ENCODE measurements around the gene DENR. TPM values are rescaled to one million over a fixed set of nuclear protein-coding genes. Genes with fewer than 3 reads are reported as not detected.

DENR gene
- total RNA-seq, 1 experiment from 2014 or later, result 66.6 TPM

DNA sequence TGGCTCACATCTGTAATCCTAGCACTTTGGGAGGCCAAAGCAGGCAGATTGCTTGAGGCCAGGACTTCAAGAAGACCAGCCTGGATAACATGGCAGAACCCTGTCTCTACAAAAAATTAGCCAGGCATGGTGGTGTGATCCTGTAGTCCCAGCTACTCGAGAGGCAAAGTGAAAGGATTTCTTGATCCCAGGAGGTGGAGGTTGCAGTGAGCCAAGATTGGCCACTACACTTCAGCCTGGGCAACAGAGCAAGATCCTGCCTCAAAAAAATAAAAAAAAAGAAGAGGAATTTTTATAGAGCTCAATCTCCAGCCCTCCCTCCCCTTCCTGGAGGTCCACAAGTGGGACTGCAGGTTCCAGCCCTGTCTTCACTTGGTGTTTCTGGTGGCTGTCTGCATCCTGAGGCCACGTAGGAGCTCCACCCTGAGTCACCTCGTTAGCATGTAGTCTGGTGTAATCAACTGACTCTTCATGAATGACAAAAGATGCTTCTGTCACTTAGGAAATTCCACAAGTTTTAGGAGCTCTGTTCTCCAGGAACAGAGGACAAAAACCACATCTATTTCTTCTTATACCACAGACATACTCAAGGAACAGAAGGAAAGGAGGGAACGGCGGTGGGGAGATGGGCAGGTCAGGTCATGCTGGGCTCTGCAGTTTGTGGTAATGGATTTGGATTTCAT is 37.9 kb downstream of the DENR start:
- no peaks in the 10 kb centered on the region for H3K9me2 ChIP-seq (ENCODE audit: insufficient read depth)
- H3K4me1 ChIP-seq (replicated peaks; ENCODE audit: insufficient read depth), result no peaks in the 10 kb centered on the region
- no peak overlapping the region for H2AFZ ChIP-seq
- no peak for TF ChIP-seq CTCF (conservative IDR thresholded peaks at IDR 0.05)
- no peak for TF ChIP-seq EZH2 (IDR thresholded peaks at IDR 0.05; ENCODE audit: low read depth)
- 0 out of 2 replicates have a peak, but pooled peaks cover 5% of the 10 kb centered on the region for H3F3A ChIP-seq (ENCODE audit: insufficient read depth, low read depth)
- H3K4me2 ChIP-seq, result no peak overlapping the region
- DNase-seq, result peak in 1 of 2 experiments; percentile 41
- no peaks in the 10 kb centered on the region for H3K36me3 ChIP-seq (ENCODE audit: low read depth)
- CTCF ChIA-PET, result interaction anchor here (0.6 to 0.7 kb wide), 2 partner anchors 28 to 179 kb away, joined by 4 to 7 read pairs; no protein-coding TSS in a partner anchor
- no TSS peak for BruUV-seq (replicated peaks)
- no peaks in the 10 kb centered on the region for H3K27me3 ChIP-seq (ENCODE audit: insufficient read depth, low read depth)
- H3K9me3 ChIP-seq (ENCODE audit: insufficient read depth, low read depth), result no peaks in the 10 kb centered on the region
- H3K4me3 ChIP-seq, result no peak overlapping the region
- POLR2A ChIA-PET (ENCODE audit: unreplicated experiment), result interaction anchor here (0.6 kb wide), 2 partner anchors 98 to 112 kb away, joined by 3 to 4 read pairs; no protein-coding TSS in a partner anchor
- no peaks in the 10 kb centered on the region for H3K79me2 ChIP-seq (ENCODE audit: low read depth)
- intact Hi-C loops (cut with micrococcal nuclease; ENCODE audit: unreplicated experiment), result loop anchor here (5.0 kb wide), 2 partner anchors 52 to 72 kb away; no protein-coding TSS in a partner anchor
- no peaks in the 10 kb centered on the region for H4K20me1 ChIP-seq (ENCODE audit: insufficient read depth)
- H3K27ac ChIP-seq, result no peak overlapping the region

GRCh38 chr12:122793685-122794106 is 41.1 kb downstream of the DENR start:
- Histone ChIP-seq H3K36me3 (ENCODE audit: low read depth) (no peaks in the 10 kb centered on the region), H3F3A (ENCODE audit: insufficient read depth, low read depth) (0 out of 2 replicates have a peak, but pooled peaks cover 5% of the 10 kb centered on the region), H3K27me3 (ENCODE audit: insufficient read depth, low read depth) (no peaks in the 10 kb centered on the region), H3K9me3 (ENCODE audit: insufficient read depth, low read depth) (no peaks in the 10 kb centered on the region), H3K9me2 (ENCODE audit: insufficient read depth) (no peaks in the 10 kb centered on the region), H3K79me2 (ENCODE audit: low read depth) (no peaks in the 10 kb centered on the region), H3K4me2 (no peak overlapping the region), H3K4me3 (no peak overlapping the region), H3K4me1 (replicated peaks; ENCODE audit: insufficient read depth) (no peaks in the 10 kb centered on the region), H3K27ac (no peak overlapping the region), H4K20me1 (ENCODE audit: insufficient read depth) (no peaks in the 10 kb centered on the region), H2AFZ (no peak overlapping the region)
- ChIA-PET POLR2A (ENCODE audit: unreplicated experiment) (no interaction called here), CTCF (interaction anchor here (0.5 to 1.0 kb wide), 3 partner anchors 13 to 125 kb away, joined by 3 to 6 read pairs (median 3); no protein-coding TSS in a partner anchor)
- intact Hi-C loops (cut with micrococcal nuclease; ENCODE audit: unreplicated experiment), result loop anchor here (1.0 to 5.0 kb wide), 3 partner anchors 49 to 159 kb away; no protein-coding TSS in a partner anchor
- TF ChIP-seq CTCF (conservative IDR thresholded peaks at IDR 0.05) (peak; percentile 86), EZH2 (IDR thresholded peaks at IDR 0.05; ENCODE audit: low read depth) (no peak)
- no TSS peak for BruUV-seq (replicated peaks)
- DNase-seq, result peak in 1 of 2 experiments; percentile 6

GRCh38 chr12:122795807-122796206 is 43.2 kb downstream of the DENR start:
- Histone ChIP-seq H3K4me2 (no peak overlapping the region), H3K79me2 (ENCODE audit: low read depth) (no peaks in the 10 kb centered on the region), H3K36me3 (ENCODE audit: low read depth) (no peaks in the 10 kb centered on the region), H3K9me2 (ENCODE audit: insufficient read depth) (no peaks in the 10 kb centered on the region), H4K20me1 (ENCODE audit: insufficient read depth) (no peaks in the 10 kb centered on the region), H3K27me3 (ENCODE audit: insufficient read depth, low read depth) (no peaks in the 10 kb centered on the region), H3K4me3 (no peak overlapping the region), H3K4me1 (replicated peaks; ENCODE audit: insufficient read depth) (no peaks in the 10 kb centered on the region), H3F3A (ENCODE audit: insufficient read depth, low read depth) (0 out of 2 replicates have a peak, but pooled peaks cover 5% of the 10 kb centered on the region), H2AFZ (no peak overlapping the region), H3K9me3 (ENCODE audit: insufficient read depth, low read depth) (no peaks in the 10 kb centered on the region), H3K27ac (no peak overlapping the region)
- no peak for TF ChIP-seq EZH2 (IDR thresholded peaks at IDR 0.05; ENCODE audit: low read depth)
- TF ChIP-seq CTCF (conservative IDR thresholded peaks at IDR 0.05), result no peak
- CTCF ChIA-PET, result no interaction called here
- intact Hi-C loops (cut with micrococcal nuclease; ENCODE audit: unreplicated experiment), result no loop called here
- BruUV-seq (replicated peaks), result no TSS peak
- POLR2A ChIA-PET (ENCODE audit: unreplicated experiment), result no interaction called here
- no peak for DNase-seq

All from PC-9 (cell line).